ENCODE results near the gene CIT.

CIT gene

GRCh38 chr12:119669744-119670472 is 207.2 kb downstream of the CIT start:
- H3K4me3 ChIP-seq (ENCODE audit: low read depth, low read length): peak overlapping the region; percentile 97
- no peak for DNase-seq (ENCODE audit: low read depth)

DNA sequence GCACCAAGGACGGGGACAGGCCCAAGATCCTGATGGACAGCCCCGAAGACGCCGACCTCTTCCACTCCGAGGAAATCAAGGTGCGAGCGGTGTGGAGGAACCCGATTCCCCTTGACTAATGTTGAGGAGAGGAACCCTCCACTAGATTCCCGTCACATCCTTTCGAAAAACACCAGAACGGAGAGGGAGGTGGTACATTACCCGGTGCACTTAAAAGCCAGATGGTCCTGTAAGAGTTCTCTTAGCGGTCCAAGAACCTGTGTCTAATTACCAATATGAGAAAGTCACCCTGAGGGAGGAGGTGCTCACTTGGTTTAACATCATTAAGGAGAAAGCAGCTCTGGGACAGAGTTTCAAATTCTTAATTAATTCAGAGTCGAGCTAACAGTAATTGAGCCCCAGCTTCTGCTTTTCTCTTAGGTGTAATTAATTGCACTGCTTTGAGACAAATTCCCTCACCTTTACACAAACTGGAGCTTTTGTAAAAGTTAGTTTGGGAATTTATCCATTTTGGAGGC is 208.7 kb downstream of the CIT start:
- peak overlapping the region; percentile 97 for H3K4me3 ChIP-seq (ENCODE audit: low read depth, low read length)
- TF ChIP-seq, protein P1, sequence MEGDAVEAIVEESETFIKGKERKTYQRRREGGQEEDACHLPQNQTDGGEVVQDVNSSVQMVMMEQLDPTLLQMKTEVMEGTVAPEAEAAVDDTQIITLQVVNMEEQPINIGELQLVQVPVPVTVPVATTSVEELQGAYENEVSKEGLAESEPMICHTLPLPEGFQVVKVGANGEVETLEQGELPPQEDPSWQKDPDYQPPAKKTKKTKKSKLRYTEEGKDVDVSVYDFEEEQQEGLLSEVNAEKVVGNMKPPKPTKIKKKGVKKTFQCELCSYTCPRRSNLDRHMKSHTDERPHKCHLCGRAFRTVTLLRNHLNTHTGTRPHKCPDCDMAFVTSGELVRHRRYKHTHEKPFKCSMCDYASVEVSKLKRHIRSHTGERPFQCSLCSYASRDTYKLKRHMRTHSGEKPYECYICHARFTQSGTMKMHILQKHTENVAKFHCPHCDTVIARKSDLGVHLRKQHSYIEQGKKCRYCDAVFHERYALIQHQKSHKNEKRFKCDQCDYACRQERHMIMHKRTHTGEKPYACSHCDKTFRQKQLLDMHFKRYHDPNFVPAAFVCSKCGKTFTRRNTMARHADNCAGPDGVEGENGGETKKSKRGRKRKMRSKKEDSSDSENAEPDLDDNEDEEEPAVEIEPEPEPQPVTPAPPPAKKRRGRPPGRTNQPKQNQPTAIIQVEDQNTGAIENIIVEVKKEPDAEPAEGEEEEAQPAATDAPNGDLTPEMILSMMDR (IDR thresholded peaks at IDR 0.05; ENCODE audit: insufficient read depth, low read depth, low read length, missing control alignments): no peak
- no peak for DNase-seq (ENCODE audit: low read depth)

More at GRCh38 chr12:119669744-119670472, 207.2 kb downstream of the CIT start:
- TF ChIP-seq, protein P1 (IDR thresholded peaks at IDR 0.05; ENCODE audit: insufficient read depth, low read depth, low read length, missing control alignments): no peak

GRCh38 chr12:119667577-119668323 is 209.4 kb downstream of the CIT start, which contains the start of gene PRKAB1:
Gene PRKAB1 (plus strand): TSS chr12:119668133. CDS start chr12:119668245, 112 bp downstream.
- DNase-seq (ENCODE audit: low read depth): peak; percentile 99
- TF ChIP-seq, protein P1 (IDR thresholded peaks at IDR 0.05; ENCODE audit: insufficient read depth, low read depth, low read length, missing control alignments): peak; percentile 89
- peak within 1 kb of the TSS; percentile 97 for H3K4me3 ChIP-seq (ENCODE audit: low read depth, low read length)

DNA sequence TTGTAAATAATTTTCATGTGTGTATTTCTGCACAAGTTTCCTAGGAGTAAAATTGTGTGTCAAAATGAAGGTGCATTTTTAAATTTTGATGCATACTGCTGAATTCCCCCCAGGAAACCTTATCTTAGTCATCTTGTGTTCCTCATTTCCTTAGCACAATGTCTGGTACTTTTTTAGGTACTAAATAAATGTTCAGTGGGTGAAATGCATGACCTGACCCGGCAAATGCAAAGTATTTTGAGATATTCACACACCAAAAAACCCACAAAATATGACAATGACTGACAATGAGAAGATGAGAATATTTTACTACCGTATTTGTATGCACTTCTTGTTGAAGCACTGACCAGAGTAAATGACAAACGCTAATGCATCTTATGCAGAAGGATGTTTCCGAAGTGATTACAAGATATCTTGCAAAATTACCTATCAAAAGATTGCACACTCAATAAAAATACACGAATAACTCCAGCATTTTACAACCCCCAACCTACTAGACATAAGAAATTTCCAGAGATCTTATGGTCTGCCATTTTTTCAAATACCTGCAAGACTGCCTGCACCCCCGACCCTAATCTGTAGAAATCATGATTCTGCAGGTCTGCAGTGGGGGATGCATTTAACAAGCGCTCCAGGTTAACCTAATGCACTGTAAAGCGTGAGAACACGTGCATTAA is 210.1 kb downstream of the CIT start:
- TF ChIP-seq, protein P1 (IDR thresholded peaks at IDR 0.05; ENCODE audit: insufficient read depth, low read depth, low read length, missing control alignments): no peak
- peak overlapping the region; percentile 71 for H3K4me3 ChIP-seq (ENCODE audit: low read depth, low read length)
- peak; percentile 74 for DNase-seq (ENCODE audit: low read depth)

DNA sequence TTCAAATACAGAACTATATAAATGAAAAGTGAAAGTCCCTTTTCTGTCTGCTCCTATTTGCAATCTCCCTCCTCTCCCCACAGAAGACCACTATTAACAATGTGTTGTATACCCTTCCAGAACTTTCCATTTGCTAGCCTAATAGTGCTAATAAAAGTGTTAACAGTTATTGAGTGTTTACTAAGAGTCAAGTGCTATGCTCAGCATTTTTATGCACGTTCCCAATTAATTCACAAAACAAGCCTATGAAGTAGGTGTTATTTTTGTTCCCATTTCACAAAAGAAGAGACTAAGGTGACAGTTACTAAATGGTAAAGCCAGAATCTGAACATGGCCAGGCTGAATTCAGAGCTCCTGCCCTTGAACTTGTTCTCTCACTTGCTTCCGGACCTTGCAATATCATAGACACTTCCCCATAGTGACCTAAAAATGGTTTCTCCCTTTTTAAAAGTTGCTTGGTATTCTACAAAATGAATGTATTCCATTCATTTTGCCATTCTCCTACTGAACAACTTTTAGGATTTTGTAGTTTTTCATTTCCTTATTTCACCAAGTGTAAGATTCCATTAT is 210.8 kb downstream of the CIT start:
- TF ChIP-seq, protein P1 (IDR thresholded peaks at IDR 0.05; ENCODE audit: insufficient read depth, low read depth, low read length, missing control alignments): no peak
- H3K4me3 ChIP-seq (ENCODE audit: low read depth, low read length): peak overlapping the region; percentile 71
- DNase-seq (ENCODE audit: low read depth): peak; percentile 54

GRCh38 chr12:119665164-119665929 is 211.8 kb downstream of the CIT start:
- TF ChIP-seq, protein P1 (IDR thresholded peaks at IDR 0.05; ENCODE audit: insufficient read depth, low read depth, low read length, missing control alignments): no peak
- H3K4me3 ChIP-seq (ENCODE audit: low read depth, low read length): no peak overlapping the region
- DNase-seq (ENCODE audit: low read depth): no peak

Data from GM12865 (cell line).